Measurements from ENCODE around the gene PSMD1.
"Not testable (repeated sequence)": the region's sequence is repeated elsewhere in the genome, so short reads cannot be mapped to it uniquely, and the experiment has no call there.

PSMD1 gene

GRCh38 chr2:231190531-231191197, 134.0 kb downstream of the PSMD1 start:
- no peak for TF ChIP-seq CTBP1 (IDR thresholded peaks at IDR 0.05; ENCODE audit: borderline replicate concordance)
- no peak for TF ChIP-seq FOXA1 (IDR thresholded peaks at IDR 0.05)
- no peak for TF ChIP-seq BHLHE40 (IDR thresholded peaks at IDR 0.05; ENCODE audit: borderline replicate concordance)
- no peak for TF ChIP-seq ZNF384 (IDR thresholded peaks at IDR 0.05)
- TF ChIP-seq SP1 (IDR thresholded peaks at IDR 0.05): no peak
- no peak for TF ChIP-seq ELF4 (IDR thresholded peaks at IDR 0.05)
- no peak for TF ChIP-seq PKNOX1 (IDR thresholded peaks at IDR 0.05)
- TF ChIP-seq TARDBP (IDR thresholded peaks at IDR 0.05): no peak
- TF ChIP-seq NFRKB (IDR thresholded peaks at IDR 0.05): no peak
- no peak for TF ChIP-seq L3MBTL2 (conservative IDR thresholded peaks at IDR 0.05)
- no peak for TF ChIP-seq ARNT (IDR thresholded peaks at IDR 0.05)
- no peak for TF ChIP-seq SUZ12 (IDR thresholded peaks at IDR 0.05)
- TF ChIP-seq HDGF (IDR thresholded peaks at IDR 0.05; ENCODE audit: borderline replicate concordance): no peak
- TF ChIP-seq FOXK2 (IDR thresholded peaks at IDR 0.05): no peak
- no peak for TF ChIP-seq FOXM1 (IDR thresholded peaks at IDR 0.05; ENCODE audit: borderline replicate concordance)
- TF ChIP-seq LEF1 (IDR thresholded peaks at IDR 0.05; ENCODE audit: borderline replicate concordance): no peak
- POLR2A ChIA-PET: no interaction called here
- CTCF ChIA-PET: no interaction called here
- no peak for DNase-seq (ENCODE audit: extremely low spot score)

GRCh38 chr2:231191896-231192872, 135.5 kb downstream of the PSMD1 start:
- DNase-seq (ENCODE audit: extremely low spot score): peak; percentile 80
- TF ChIP-seq ELF4 (IDR thresholded peaks at IDR 0.05): no peak
- TF ChIP-seq LEF1 (IDR thresholded peaks at IDR 0.05; ENCODE audit: borderline replicate concordance): no peak
- no peak for TF ChIP-seq FOXA1 (IDR thresholded peaks at IDR 0.05)
- no peak for TF ChIP-seq HDGF (IDR thresholded peaks at IDR 0.05; ENCODE audit: borderline replicate concordance)
- TF ChIP-seq CTBP1 (IDR thresholded peaks at IDR 0.05; ENCODE audit: borderline replicate concordance): no peak
- no peak for TF ChIP-seq NFRKB (IDR thresholded peaks at IDR 0.05)
- no peak for TF ChIP-seq FOXM1 (IDR thresholded peaks at IDR 0.05; ENCODE audit: borderline replicate concordance)
- TF ChIP-seq SP1 (IDR thresholded peaks at IDR 0.05): no peak
- TF ChIP-seq BHLHE40 (IDR thresholded peaks at IDR 0.05; ENCODE audit: borderline replicate concordance): no peak
- no peak for TF ChIP-seq SUZ12 (IDR thresholded peaks at IDR 0.05)
- no peak for TF ChIP-seq PKNOX1 (IDR thresholded peaks at IDR 0.05)
- no peak for TF ChIP-seq L3MBTL2 (conservative IDR thresholded peaks at IDR 0.05)
- no peak for TF ChIP-seq FOXK2 (IDR thresholded peaks at IDR 0.05)
- no peak for TF ChIP-seq ZNF384 (IDR thresholded peaks at IDR 0.05)
- TF ChIP-seq TARDBP (IDR thresholded peaks at IDR 0.05): no peak
- no peak for TF ChIP-seq ARNT (IDR thresholded peaks at IDR 0.05)
- ChIA-PET CTCF (interaction anchor here (0.6 to 2.2 kb wide), 7 partner anchors 10 to 109 kb away, joined by 3 to 9 read pairs (median 4); no protein-coding TSS in a partner anchor), POLR2A (no interaction called here)

- CTCF ChIA-PET: interaction anchor here (0.9 to 2.2 kb wide), 4 partner anchors 11 to 99 kb away, joined by 4 to 9 read pairs (median 8); no protein-coding TSS in a partner anchor
- DNase-seq (ENCODE audit: extremely low spot score): no peak
- POLR2A ChIA-PET: no interaction called here
- TF ChIP-seq HDGF (IDR thresholded peaks at IDR 0.05; ENCODE audit: borderline replicate concordance) (no peak), FOXK2 (IDR thresholded peaks at IDR 0.05) (no peak), FOXA1 (IDR thresholded peaks at IDR 0.05) (no peak)
Measured at GRCh38 chr2:231193216-231193615, 136.5 kb downstream of the PSMD1 start.

- POLR2A ChIA-PET: no interaction called here
- TF ChIP-seq BHLHE40 (IDR thresholded peaks at IDR 0.05; ENCODE audit: borderline replicate concordance) (no peak), PKNOX1 (IDR thresholded peaks at IDR 0.05) (no peak), SP1 (IDR thresholded peaks at IDR 0.05) (no peak), L3MBTL2 (conservative IDR thresholded peaks at IDR 0.05) (no peak), FOXM1 (IDR thresholded peaks at IDR 0.05; ENCODE audit: borderline replicate concordance) (no peak), ZNF384 (IDR thresholded peaks at IDR 0.05) (no peak), FOXA1 (IDR thresholded peaks at IDR 0.05) (no peak), FOXK2 (IDR thresholded peaks at IDR 0.05) (no peak), CTBP1 (IDR thresholded peaks at IDR 0.05; ENCODE audit: borderline replicate concordance) (no peak), ARNT (IDR thresholded peaks at IDR 0.05) (no peak), SUZ12 (IDR thresholded peaks at IDR 0.05) (no peak), HDGF (IDR thresholded peaks at IDR 0.05; ENCODE audit: borderline replicate concordance) (no peak), TARDBP (IDR thresholded peaks at IDR 0.05) (no peak), LEF1 (IDR thresholded peaks at IDR 0.05; ENCODE audit: borderline replicate concordance) (no peak), NFRKB (IDR thresholded peaks at IDR 0.05) (no peak)
- no peak for DNase-seq (ENCODE audit: extremely low spot score)
- CTCF ChIA-PET: interaction anchor here (0.6 kb wide), 1 partner anchor 43 kb away, joined by 3 read pairs; no protein-coding TSS in a partner anchor
Measured at GRCh38 chr2:231196592-231196991, 139.9 kb downstream of the PSMD1 start.

GRCh38 chr2:231197196-231197595, 140.5 kb downstream of the PSMD1 start:
- POLR2A ChIA-PET: interaction anchor here (1.4 to 1.6 kb wide), 2 partner anchors 9 to 94 kb away, joined by 3 read pairs; no protein-coding TSS in a partner anchor
- DNase-seq (ENCODE audit: extremely low spot score); CTCF ChIA-PET: not testable (repeated sequence)

Data from HEK293T (cell line).